Measurements from ENCODE around the gene UBE3C.

The UBE3C gene

DNA sequence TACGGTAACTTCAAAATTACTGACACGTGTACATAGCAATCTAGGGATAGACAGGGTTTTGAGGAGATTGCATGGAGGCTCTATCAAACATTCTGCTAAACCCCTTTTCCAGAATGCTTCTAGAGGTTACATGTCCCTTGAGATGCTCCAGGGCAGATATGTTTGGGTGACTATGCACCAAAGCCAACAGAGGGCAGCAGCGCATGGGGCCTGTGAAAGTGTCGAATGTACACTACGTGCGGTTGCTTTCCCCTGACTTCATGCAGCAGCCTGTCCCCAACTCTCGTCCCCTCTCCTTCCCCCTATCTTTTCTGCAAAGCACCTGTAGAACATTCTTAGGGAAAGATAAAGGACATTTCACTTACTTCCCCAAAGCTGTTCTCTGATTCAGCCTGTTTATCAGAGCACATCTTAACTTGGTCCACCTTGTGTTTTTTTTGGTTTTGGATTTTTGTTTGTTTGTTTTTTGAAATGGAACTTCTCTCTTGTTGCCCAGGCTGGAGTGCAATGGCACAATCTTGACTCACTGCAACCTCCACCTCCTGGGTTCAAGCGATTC, 90.2 kb downstream of the UBE3C start:
- TF ChIP-seq, protein P1, sequence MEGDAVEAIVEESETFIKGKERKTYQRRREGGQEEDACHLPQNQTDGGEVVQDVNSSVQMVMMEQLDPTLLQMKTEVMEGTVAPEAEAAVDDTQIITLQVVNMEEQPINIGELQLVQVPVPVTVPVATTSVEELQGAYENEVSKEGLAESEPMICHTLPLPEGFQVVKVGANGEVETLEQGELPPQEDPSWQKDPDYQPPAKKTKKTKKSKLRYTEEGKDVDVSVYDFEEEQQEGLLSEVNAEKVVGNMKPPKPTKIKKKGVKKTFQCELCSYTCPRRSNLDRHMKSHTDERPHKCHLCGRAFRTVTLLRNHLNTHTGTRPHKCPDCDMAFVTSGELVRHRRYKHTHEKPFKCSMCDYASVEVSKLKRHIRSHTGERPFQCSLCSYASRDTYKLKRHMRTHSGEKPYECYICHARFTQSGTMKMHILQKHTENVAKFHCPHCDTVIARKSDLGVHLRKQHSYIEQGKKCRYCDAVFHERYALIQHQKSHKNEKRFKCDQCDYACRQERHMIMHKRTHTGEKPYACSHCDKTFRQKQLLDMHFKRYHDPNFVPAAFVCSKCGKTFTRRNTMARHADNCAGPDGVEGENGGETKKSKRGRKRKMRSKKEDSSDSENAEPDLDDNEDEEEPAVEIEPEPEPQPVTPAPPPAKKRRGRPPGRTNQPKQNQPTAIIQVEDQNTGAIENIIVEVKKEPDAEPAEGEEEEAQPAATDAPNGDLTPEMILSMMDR (IDR thresholded peaks at IDR 0.05; ENCODE audit: borderline replicate concordance, insufficient read depth, low read depth, low read length), result peak; percentile 27; the same call in 1 of the 2 replicates
- H3K4me3 ChIP-seq (ENCODE audit: low read depth, low read length), result no peak overlapping the region

DNA sequence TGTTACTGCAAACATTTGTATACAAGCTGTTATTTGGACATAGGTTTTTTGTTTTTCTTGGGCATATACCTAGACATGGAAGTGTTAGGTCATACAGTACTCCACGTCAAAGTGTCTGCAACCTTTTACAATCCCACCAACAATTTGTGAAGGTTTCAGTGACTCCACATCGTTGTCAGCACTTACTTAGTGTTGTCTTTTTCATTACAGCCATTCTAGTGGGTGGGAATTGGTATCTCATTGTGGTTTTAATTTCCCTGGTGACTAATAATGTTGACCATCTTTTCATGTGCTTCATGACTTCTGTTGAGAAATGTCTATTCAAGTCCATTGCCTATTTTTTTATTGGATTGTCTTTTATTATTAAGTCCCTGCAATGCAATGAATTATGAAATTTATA, 95.0 kb downstream of the UBE3C start:
- no peak overlapping the region for H3K4me3 ChIP-seq (ENCODE audit: low read depth, low read length)
- TF ChIP-seq, protein P1 (IDR thresholded peaks at IDR 0.05; ENCODE audit: borderline replicate concordance, insufficient read depth, low read depth, low read length), result no peak

DNA sequence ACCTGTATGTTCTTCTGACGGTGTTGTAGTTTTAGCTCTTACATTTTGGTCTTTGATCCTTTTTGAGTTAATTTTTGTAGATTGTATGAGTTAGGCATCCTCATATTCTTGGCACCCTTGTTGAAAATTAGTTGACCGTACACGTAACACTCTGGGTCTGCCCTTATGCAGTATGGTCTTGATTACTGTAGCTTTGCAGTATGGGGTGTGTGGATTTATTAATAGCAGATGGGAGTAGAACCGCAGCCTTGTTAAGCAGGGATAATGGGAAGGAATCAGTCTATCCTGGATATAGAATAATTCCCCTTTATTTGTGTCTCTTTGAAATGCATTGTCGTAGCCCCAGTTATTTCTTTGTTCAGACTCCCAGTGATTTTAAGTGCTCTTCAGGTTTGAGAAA, 95.5 kb downstream of the UBE3C start:
- TF ChIP-seq, protein P1 (IDR thresholded peaks at IDR 0.05; ENCODE audit: borderline replicate concordance, insufficient read depth, low read depth, low read length), result no peak
- H3K4me3 ChIP-seq (ENCODE audit: low read depth, low read length), result no peak overlapping the region

DNA sequence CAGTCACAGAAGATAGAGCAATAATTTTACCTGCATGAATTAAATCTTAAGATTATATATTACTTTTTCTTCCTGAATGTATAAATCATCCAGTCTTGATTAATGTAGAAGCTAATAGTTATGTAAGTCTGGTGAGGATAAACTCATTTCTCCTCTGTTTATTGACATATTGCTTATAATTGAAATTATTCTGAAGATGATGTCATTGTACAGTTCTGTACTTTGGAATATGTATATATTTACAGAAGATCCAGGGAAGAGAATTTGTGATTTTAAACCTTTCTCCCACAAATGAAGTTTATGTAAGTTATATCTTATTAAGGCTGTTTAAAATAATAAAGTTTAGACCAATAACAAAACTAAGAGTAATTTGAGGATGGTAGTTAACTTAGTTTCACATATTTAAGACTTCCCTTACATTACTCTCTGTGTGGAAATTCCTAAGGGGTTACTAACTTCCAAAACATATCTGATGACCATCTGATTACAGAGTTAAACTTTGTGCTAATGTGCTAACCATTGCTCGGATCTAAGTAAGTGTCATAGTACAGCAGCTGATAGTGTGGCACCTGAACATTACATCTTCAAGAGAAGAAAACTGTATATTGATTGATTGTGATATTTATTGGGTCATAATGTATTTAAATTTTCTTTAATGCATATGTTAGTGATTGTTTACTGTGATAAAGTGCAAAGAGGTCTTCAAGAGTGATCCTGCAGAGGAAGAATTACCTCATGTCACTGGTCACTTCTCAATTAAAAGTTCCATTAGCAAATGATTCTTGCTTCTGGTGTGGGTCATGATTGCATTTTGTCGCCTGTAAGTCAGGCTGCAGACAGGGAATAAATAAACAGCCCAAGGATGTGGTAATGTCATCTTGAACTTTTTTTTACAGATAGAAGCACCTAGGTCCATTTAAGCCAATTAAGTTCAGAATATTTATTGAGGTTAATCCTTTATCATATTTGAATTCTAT, 96.9 kb downstream of the UBE3C start:
- TF ChIP-seq, protein P1 (IDR thresholded peaks at IDR 0.05; ENCODE audit: borderline replicate concordance, insufficient read depth, low read depth, low read length), result no peak
- H3K4me3 ChIP-seq (ENCODE audit: low read depth, low read length), result no peak overlapping the region

DNA sequence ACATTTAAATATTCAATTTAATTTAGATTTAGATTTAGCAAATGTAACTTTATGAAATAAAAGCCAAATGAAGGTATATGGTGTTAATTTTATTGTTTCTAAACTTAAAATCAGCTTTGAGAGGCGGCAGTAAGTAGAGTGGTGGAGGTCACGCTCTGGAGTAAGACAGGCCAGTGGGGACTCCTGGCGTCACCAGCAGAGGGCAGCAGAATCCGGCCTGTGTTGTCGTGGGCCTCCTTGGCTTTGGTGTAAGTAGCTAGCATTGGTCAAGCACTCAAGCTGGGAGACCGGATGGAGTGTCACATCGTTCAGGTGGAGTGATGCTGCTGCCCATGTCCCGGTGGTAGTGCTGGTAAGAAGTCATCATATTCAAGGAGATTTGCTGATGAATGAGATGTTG, 99.4 kb downstream of the UBE3C start:
- TF ChIP-seq, protein P1 (IDR thresholded peaks at IDR 0.05; ENCODE audit: borderline replicate concordance, insufficient read depth, low read depth, low read length), result no peak
- H3K4me3 ChIP-seq (ENCODE audit: low read depth, low read length), result no peak overlapping the region

DNA sequence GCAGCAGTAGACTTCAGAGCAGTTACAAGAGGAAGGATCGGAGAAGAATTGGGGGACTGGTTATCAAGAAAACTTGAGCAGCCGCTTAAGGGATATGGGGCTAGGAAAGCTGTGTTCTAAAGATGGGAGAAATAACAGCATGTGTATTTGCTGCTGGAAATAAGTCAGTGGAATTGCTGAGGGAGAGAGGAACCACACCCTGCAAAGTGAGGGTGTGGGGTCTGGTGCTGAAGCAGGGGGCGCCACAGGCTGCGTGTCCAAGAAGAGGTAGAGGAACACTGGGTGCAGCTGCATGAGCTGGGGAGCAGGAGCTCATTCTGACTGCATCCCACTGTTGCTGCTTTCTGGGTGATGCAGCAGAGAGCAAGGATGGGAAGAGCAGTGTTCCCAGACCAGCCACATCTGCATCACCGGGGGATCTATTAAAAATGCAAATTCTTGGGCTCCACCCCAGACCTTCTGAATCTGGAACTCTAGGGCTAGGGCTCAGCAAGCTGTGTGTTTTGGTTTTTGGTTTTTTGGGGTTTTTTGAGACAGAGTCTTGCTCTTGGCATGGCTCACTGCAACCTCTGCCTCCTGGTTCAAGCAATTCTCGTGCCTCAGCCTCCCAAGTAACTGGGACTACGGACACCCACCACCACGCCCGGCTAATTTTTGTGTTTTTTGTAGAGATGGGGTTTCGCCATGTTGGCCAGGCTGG, 101.0 kb downstream of the UBE3C start:
- TF ChIP-seq, protein P1 (IDR thresholded peaks at IDR 0.05; ENCODE audit: borderline replicate concordance, insufficient read depth, low read depth, low read length), result no peak

More for the DNA sequence above, 101.0 kb downstream of the UBE3C start:
- no peak overlapping the region for H3K4me3 ChIP-seq (ENCODE audit: low read depth, low read length)

Data from GM12875 (cell line).